Umbilical cord (tissue), 2 donors: ENCODE data around the gene PTTG1IP. TPM values are rescaled to one million over a fixed set of nuclear protein-coding genes. Genes with fewer than 3 reads are reported as not detected.

Experiments
- DNase-seq: peaks from one replicate; pipeline ENCODE4 v3.0.0-alpha.2; 2015; ENCODE audit warnings: low spot score
- total RNA-seq: library from RNA; depleted of rRNA; stranded (reverse); fragments of >200 nt; gene quantifications from one replicate; pipeline ENCODE4 v1.2.3, GENCODE V29; 2014; ENCODE audit warnings: low replicate concordance; ENCODE audit not compliant: insufficient read depth

PTTG1IP gene
- total RNA-seq, 1 donor from 2014 or later = 347 TPM

- DNase-seq = no peak
Observed at GRCh38 chr21:44802396-44803153, 70.9 kb downstream of the PTTG1IP start.

GRCh38 chr21:44801468-44802395 lies 71.8 kb downstream of the PTTG1IP start, which contains the start of gene UBE2G2:
Gene UBE2G2, minus strand, starts transcription at chr21:44801820. Its CDS starts 72 bp downstream, at chr21:44801748.
- peak; percentile 82 for DNase-seq

- peak; percentile 35 for DNase-seq
Observed at GRCh38 chr21:44800971-44801467, 72.5 kb downstream of the PTTG1IP start.

GRCh38 chr21:44800103-44800502 lies 73.4 kb downstream of the PTTG1IP start:
- DNase-seq = peak; percentile 47

- no peak for DNase-seq
Observed at GRCh38 chr21:44799646-44800045, 73.8 kb downstream of the PTTG1IP start.

Other genes with a start within 250 kb of the PTTG1IP start
- gene KRTAP10-9, start 246.6 kb downstream of the PTTG1IP start, total RNA-seq = not detected
- gene KRTAP10-10, start 236.3 kb downstream of the PTTG1IP start, total RNA-seq = not detected
- gene KRTAP10-11, start 227.3 kb downstream of the PTTG1IP start, total RNA-seq = not detected
- not detected for gene KRTAP12-4, start 219.0 kb downstream of the PTTG1IP start, total RNA-seq
- gene KRTAP12-3, start 215.8 kb downstream of the PTTG1IP start, total RNA-seq = not detected
- not detected for gene KRTAP12-2, start 206.8 kb downstream of the PTTG1IP start, total RNA-seq
- not detected for gene KRTAP12-1, start 191.5 kb downstream of the PTTG1IP start, total RNA-seq
- gene KRTAP10-12, start 176.5 kb downstream of the PTTG1IP start, total RNA-seq = 4.1 TPM
- not detected for gene TSPEAR, start 162.1 kb downstream of the PTTG1IP start, total RNA-seq
- gene UBE2G2, start 71.9 kb downstream of the PTTG1IP start, total RNA-seq = 92.2 TPM
- 49.4 TPM for gene SUMO3, start 55.6 kb downstream of the PTTG1IP start, total RNA-seq
- gene ITGB2, start 47.2 kb upstream of the PTTG1IP start, total RNA-seq = 56.8 TPM
- gene SLX9, start 66.3 kb upstream of the PTTG1IP start, total RNA-seq = 32.0 TPM
- 108 TPM for gene ADARB1, start 200.9 kb upstream of the PTTG1IP start, total RNA-seq